Measurements from ENCODE around the gene CAND2.
A peak's percentile ranks its signal among the peaks of the same experiment; 100 is the strongest.
"Not testable (repeated sequence)": the region's sequence is repeated elsewhere in the genome, so short reads cannot be mapped to it uniquely, and the experiment has no call there.

The CAND2 gene

GRCh38 chr3:12830785-12831156, 34.3 kb downstream of the CAND2 start:
- DNase-seq (ENCODE audit: low read depth in 3 of 3) = no peak

DNA sequence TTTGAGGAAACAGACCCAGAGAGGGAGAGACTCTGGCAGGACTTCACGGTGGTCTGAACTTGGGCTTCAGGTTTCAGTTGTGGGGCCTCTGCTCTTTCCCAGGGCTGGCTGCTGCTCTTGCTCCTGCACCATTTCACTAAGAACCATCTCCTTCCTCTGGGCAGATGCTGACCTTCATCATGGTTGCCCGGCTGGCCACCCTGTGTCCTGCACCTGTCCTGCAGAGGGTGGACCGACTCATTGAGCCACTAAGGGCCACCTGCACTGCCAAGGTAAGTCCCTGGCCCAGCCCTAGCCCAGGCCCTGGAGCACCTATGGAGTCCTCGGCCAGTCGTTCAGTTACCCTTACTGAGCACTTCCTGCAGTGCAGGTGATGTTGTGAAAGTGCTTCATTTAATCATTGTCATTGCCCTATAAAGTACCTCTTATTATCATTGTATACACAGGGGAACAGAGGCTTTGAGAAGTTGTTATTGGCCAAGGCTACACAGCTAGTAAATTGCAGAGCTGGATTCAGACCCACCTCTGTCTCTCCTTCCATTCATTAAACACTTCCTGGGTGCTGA, 34.9 kb downstream of the CAND2 start:
- no peak for DNase-seq (ENCODE audit: low read depth in 3 of 3)

- DNase-seq (ENCODE audit: low read depth in 3 of 3) = no peak
Measured at GRCh38 chr3:12832350-12833221, 36.1 kb downstream of the CAND2 start.

DNA sequence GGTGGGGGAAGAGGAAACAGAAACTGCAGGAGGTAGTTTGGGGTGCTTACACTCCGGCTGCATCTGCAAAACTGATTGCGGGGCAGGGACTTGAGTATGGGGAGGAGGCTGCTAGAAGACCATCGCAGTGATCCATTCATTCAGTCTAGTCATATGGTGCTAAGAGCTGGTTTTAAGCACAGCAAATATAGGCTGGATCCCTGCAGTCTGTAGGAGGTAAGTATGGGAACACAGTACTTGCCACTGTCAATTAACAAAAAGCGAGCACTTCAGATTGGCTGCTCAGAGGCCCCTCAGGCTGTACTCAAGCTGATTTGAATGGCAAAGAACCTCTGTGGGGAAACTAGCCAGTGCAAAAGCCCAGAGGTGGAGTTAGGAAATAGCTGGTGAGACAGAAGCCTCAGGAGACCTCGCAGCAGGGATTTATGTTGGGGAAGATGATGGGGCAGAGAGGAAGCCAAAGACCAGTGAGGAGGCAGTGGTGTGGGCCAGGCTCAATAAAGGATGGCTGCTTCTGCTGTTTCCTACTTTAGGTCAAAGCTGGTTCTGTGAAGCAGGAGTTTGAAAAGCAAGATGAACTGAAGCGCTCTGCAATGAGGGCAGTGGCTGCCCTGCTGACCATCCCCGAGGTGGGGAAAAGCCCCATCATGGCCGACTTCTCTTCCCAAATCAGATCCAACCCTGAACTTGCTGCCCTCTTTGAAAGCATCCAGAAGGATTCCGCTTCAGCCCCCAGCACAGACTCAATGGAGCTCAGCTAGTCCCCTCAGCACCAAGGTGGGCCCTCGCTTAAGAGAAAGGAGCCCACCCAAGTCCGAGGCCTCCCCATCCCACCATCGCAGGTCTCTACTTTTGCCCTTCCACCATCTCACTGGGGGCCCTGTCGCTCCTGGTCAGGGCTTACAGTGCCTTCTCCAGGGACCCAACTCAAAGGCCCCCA, 37.0 kb downstream of the CAND2 start:
- DNase-seq (ENCODE audit: low read depth in 3 of 3) = no peak

DNA sequence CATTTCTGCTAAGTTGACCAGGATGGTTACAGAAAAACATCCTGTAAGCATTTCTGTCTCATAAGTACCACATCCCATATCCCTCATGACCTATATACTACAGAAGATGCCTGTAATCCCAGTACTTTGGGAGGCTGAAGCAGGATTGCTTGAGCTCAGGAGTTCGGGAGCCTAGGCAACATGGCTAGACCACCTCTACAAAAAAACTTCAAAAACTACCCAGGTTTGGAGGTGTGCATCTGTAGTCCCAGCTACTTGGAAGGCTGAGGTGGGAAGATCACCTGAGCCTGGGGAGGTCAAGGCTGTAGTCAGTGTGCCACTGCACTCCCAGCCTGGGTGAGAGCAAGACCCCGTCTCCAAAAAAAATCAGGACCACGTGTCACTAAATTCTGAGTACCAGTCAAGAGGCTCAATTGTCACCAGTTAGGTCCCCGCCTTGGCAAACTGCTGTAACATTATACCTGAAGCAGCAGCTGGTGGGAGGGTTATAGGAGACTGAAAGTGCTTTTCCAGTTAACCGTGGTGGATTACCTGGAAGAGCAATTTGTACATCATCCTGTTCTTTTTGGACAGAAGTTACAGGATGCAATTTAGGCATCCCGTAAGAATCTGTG, 38.7 kb downstream of the CAND2 start:
- DNase-seq (ENCODE audit: low read depth in 3 of 3) = no peak

GRCh38 chr3:12837295-12837986, 41.0 kb downstream of the CAND2 start:
- DNase-seq (ENCODE audit: low read depth in 3 of 3) = no peak

DNA sequence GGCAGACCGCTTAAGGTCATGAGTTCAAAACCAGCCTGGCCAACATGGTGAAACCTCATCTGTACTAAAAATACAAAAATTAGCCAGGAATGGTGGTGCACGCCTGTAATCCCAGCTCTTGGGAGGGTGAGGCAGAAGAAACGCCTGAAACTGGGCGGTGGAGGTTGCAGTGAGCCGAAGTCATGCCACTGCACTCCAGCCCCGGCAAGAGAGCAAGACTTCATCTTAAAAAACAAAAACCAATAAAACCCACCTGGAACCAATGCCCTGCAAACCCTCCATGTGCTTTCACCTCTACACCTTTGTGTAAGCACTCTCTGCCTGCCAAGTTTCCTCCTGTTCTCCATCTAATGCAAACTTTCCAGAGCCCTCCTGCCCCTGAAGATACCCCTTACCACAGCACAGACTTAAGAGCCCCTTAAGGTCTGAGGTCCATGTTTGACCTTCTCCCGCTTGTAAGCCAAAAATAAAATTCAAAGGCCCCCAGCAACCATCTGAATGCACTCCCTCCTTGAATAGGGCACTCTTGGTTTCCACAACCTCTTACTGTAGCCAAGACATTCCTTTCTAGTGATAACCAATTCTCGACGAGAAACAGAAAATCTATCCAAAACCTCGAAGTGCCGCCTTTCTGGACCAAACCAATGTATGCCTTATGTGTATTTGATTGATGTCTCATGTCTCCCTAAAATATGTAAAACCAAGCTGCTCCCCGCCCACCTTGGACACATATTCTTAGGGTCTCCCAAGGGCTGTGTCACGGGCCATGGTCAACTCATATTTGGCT, 41.9 kb downstream of the CAND2 start:
- no peak for DNase-seq (ENCODE audit: low read depth in 3 of 3)

DNA sequence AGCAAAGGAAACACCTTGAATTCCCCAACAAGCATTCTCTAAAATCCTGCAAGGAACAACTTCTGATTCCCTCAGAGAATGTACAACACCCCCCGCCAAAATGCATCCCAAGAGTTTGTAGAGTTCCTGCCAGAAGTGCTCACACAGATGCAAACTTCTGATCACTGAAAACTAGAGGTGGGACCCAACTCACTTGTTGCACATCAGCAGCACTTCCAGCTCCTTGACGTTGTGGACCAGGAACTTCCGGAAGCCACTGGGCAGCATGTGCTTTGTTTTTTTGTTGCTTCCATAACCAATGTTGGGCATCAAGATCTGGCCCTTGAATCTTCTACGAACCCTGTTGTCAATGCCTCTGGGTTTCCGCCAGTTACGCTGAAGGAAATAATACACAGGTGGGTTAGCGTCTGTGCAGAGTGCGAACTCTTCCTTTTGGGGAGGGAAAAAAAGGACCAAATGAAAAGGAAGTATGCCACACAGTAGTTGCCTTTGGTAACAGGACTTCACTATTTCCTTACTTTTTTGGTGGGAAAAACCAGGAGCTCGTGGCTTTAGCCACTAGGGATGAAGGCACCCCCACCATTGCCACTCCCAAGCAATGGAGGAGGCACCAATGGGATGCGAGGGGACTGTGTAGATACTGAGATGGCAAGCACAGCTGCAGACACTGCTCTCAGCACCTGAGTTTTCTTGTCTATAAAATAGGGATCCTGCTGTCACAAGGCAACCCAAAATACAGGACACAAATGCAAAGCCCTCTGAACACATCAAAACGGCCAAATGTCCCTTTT, 42.9 kb downstream of the CAND2 start:
- no peak for DNase-seq (ENCODE audit: low read depth in 3 of 3)

DNA sequence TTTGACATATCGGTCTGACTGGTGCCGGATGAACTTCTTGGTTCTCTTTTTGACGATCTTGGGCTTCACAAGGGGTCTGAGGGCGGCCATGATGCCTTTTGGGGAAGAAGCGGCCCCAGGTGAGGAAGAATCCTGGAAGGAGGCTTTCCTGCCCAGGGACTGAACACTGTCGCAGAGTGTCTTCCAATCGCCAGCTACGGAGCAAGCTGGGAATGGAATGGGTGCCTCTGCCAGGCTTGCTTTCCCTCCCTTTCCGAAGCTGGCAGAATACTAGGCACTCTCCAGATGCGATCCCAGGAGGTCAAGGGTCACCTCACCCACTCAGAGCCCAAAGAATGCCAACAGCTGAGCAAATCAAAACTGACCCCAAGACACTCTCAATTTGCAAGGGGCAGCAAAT, 43.7 kb downstream of the CAND2 start:
- DNase-seq (ENCODE audit: low read depth in 3 of 3) = not testable (repeated sequence)

DNA sequence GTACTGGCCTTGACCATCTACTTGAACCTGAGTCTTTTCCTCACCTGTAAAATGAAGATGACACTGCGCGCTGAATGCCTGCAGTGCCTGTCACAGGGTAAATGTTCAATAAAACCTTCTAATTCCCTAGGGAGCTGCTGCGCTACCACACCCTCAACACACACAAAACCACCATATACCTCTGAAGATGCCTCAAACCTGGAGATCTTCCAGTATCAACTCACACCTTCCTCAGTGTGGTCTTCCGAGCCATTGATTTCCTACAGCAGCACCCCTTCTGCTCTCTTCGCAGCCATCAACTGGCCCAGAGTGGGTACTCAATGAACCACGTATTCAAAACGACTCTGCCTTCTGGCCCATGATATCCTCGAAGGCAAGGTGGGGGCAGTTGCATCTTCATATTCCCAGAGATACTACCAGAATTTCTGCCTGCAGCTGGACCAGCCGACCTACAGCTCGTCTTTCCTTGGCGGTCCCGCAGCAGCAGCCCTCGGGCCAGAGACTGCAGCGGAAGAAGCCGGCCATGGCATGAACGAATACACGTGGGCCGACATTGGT, 44.2 kb downstream of the CAND2 start:
- no peak for DNase-seq (ENCODE audit: low read depth in 3 of 3)

GRCh38 chr3:12841149-12841969, 44.9 kb downstream of the CAND2 start, which contains the start of gene RPL32:
TSS of gene RPL32 (minus strand) at chr3:12841565. CDS start at chr3:12840237, 1,328 bp downstream.
- DNase-seq (ENCODE audit: low read depth in 3 of 3) = peak; percentile 69 to 76 (median 73)

DNA sequence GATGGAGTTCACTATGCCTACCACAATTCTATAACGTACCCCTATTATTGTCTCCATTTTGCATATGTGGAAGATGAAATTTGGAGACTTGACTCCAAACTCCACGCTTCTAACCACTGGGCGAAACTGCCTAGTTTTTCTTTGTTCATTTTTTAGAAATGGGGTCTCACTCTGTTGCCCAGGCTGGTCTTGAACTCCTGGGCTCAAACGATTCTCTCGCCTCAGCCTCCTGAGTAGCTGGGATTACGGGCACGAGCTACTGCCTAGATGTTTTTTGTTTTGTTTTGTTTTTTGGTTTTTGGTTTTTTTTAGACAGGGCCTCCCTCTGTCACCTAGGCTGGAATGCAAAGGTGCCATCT, 45.5 kb downstream of the CAND2 start:
- DNase-seq (ENCODE audit: low read depth in 3 of 3) = no peak

- no peak for DNase-seq (ENCODE audit: low read depth in 3 of 3)
Measured at GRCh38 chr3:12842469-12842868, 46.0 kb downstream of the CAND2 start.

DNA sequence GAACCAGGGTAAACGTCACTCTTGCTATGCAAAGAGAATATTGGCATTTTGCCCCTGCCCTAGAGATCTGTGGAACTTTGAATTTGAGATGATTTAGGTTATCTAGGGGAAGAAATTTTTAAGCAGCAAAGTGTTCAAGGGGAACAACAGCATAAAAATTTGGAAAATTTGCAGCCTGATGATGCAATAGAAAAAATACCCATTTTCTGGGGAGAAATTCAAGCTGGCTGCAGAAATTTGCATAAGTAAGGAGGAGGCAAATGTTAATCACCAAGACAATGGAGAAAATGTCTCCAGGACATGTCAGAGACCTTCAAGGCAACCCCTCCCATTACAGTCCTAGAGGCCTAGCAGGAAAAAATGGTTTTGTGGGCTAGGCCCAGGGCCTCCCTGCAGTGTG, 49.3 kb downstream of the CAND2 start:
- no peak for DNase-seq (ENCODE audit: low read depth in 3 of 3)

DNA sequence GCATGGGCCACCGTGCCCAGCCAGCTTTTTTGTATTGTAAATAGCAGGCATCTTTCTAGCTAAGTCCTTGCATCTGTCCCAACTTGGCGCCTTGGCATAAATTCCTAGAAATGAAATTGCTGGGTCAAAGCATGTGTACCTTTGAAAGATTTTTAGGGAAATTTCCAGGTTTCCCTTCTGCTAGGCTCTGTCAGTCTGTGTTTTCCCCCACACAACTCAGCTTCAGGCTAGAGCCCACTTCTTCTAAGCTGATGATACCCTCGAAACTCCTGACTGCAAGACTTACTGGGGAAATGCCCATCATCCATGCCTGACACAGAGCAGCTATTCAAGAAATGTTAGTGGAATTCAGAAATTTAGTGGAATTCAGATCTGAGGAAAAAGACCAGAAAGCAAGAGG, 55.7 kb downstream of the CAND2 start:
- no peak for DNase-seq (ENCODE audit: low read depth in 3 of 3)

DNA sequence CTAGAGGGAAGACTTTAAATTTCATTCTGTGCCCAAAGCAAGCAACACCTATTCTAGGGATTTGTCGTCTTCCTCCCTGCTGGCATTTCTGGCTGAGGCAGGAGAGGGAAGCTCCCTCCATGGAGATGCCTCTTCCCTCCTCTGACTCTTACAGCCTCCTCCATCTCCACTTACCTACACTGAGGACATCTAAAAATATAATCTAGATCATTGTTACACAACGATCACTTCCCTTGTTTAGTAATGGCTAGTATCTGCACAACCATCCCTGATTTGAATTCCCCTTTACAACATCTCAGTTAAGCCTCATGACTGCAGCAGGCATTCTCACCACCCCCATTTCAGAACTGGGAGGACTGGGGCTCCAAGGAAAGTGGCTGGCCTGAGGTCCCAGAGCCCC, 57.4 kb downstream of the CAND2 start:
- DNase-seq (ENCODE audit: low read depth in 3 of 3) = not testable (repeated sequence)

- no peak for DNase-seq (ENCODE audit: low read depth in 3 of 3)
Measured at GRCh38 chr3:12854565-12854964, 58.1 kb downstream of the CAND2 start.

DNA sequence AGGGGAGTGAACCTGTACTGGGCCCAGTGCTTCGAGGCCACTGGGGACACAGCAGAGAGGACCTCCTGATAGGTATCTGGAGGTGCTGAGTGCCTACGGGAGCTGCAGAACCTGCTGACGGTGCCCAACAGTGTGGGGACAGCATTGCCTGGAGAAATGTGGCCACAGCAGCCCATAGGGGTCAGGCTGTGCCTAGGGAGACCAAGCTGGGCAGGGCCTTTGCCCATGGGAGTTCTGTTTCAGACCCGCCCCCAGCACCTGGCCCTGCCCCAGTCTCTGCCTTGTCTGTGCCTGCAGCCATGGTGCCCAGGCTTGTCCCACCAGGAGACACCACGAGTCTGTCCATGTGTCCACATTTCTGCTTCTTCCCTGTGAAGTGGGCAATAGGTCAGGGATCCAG, 60.1 kb downstream of the CAND2 start:
- no peak for DNase-seq (ENCODE audit: low read depth in 3 of 3)

GRCh38 chr3:12859840-12860239, 63.4 kb downstream of the CAND2 start:
- DNase-seq (ENCODE audit: low read depth in 3 of 3) = no peak
